BLaER1 treated with 17β-estradiol and CSF1 and Interleukin-3, amounts not matched to agents 10 nM and 100 nM (cell line): ENCODE data around the gene PROSER3.
"Not testable (repeated sequence)": the region's sequence is repeated elsewhere in the genome, so short reads cannot be mapped to it uniquely, and the experiment has no call there.

Source experiments
- H3K27ac ChIP-seq, 11 experiments: shearing (Covaris generic); formaldehyde crosslinking; 2 replicates each; pipeline ENCODE4 v1.8.1; 2022
- H3K27me3 ChIP-seq, 11 experiments: shearing (Covaris generic); formaldehyde crosslinking; 2 replicates each; pipeline ENCODE4 v1.8.1; 2022
- H3K36me3 ChIP-seq, 11 experiments: shearing (Covaris generic); formaldehyde crosslinking; 2 replicates each; pipeline ENCODE4 v1.8.1; 2022
- H3K4me1 ChIP-seq, 10 experiments: shearing (Covaris generic); formaldehyde crosslinking; 2 replicates each; pipeline ENCODE4 v1.8.1; 2022
- H3K4me2 ChIP-seq, 11 experiments: shearing (Covaris generic); formaldehyde crosslinking; 2 replicates each; pipeline ENCODE4 v1.8.1; 2022
- H3K4me3 ChIP-seq, 10 experiments: shearing (Covaris generic); formaldehyde crosslinking; 2 replicates each; pipeline ENCODE4 v1.8.1; 2022
- H3K9ac ChIP-seq, 11 experiments: shearing (Covaris generic); formaldehyde crosslinking; 2 replicates each; pipeline ENCODE4 v1.8.1; 2022
- H3K9me3 ChIP-seq, 11 experiments: shearing (Covaris generic); formaldehyde crosslinking; replicated peaks in 1 of 11; 2 replicates each; pipeline ENCODE4 v1.8.1; 2022
- H4K20me1 ChIP-seq, 11 experiments: shearing (Covaris generic); formaldehyde crosslinking; 2 replicates each; pipeline ENCODE4 v1.8.1; 2022
- Cebpa-rat ChIP-seq, 11 experiments: shearing (Covaris generic); IDR thresholded peaks; 2 replicates each; pipeline ENCODE4 v1.8.1; 2022

Gene PROSER3

DNA sequence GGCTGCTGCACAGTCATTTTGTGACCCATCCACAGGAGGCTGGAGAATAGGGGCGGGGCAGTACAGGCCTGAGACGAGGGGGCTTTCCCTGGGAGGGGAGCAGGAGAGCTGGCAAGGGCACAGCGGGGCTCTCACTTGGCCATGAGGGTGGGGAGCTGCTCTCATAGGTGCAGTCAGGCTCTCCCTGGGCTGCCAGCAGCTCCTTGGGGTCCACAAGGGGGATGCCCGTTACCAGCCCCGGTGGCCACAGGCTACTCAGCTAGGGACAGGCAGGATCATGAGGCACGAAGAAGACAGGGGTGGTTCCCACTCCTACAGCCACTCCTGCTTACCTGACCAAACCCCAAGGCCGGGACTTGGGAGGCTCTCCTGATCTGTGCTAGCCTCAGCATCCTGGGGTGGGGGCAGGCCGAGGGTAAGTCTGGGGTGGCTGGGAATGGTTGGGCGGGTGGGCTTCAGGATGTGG is 33.9 kb downstream of the PROSER3 start:
- no peak for TF ChIP-seq Cebpa-rat (IDR thresholded peaks at IDR 0.05)
- H3K4me2 ChIP-seq: peak overlapping the region in 9 of 11 experiments; percentile 79 to 97 (median 95); a peak in 17 of 22 replicates
- peak overlapping the region in 3 of 11 experiments; percentile 4 to 47 (median 38); a peak in 1 of 22 replicates for H3K27ac ChIP-seq
- no peaks in the 10 kb centered on the region for H3K9me3 ChIP-seq
- peaks cover 0 to 5% (median 3%) of the 10 kb centered on the region in 11 experiments; a peak in 8 of 22 replicates for H3K27me3 ChIP-seq
- peaks cover 0 to 7% (median 0%) of the 10 kb centered on the region in 11 experiments; a peak in 3 of 22 replicates for H4K20me1 ChIP-seq
- H3K4me1 ChIP-seq: peaks cover 15 to 72% (median 55%) of the 10 kb centered on the region in 10 experiments
- H3K4me3 ChIP-seq: no peak overlapping the region
- H3K36me3 ChIP-seq: peaks cover 0 to 18% (median 8%) of the 10 kb centered on the region in 11 experiments; a peak in 12 of 22 replicates
- H3K9ac ChIP-seq: 0 out of 22 replicates have a peak overlapping the region, but pooled peaks of 1 of the 11 experiments have one; percentile 28

- Histone ChIP-seq H3K4me2 (peak overlapping the region in 10 of 11 experiments; percentile 73 to 97 (median 94); a peak in 20 of 22 replicates), H4K20me1 (peaks cover 0 to 7% (median 0%) of the 10 kb centered on the region in 11 experiments; a peak in 3 of 22 replicates), H3K36me3 (peaks cover 0 to 14% (median 4%) of the 10 kb centered on the region in 11 experiments; a peak in 12 of 22 replicates), H3K4me1 (peaks cover 15 to 76% (median 60%) of the 10 kb centered on the region in 10 experiments), H3K27me3 (peaks cover 0 to 10% (median 6%) of the 10 kb centered on the region in 11 experiments; a peak in 9 of 22 replicates), H3K9me3 (no peaks in the 10 kb centered on the region), H3K27ac (peak overlapping the region in 5 of 11 experiments; percentile 73 to 79 (median 75); a peak in 8 of 22 replicates), H3K4me3 (no peak overlapping the region), H3K9ac (peak overlapping the region in 2 of 11 experiments; percentile 42 to 52; a peak in 1 of 22 replicates)
- no peak for TF ChIP-seq Cebpa-rat (IDR thresholded peaks at IDR 0.05)
These were observed 34.3 kb downstream of the PROSER3 start for GRCh38 chr19:35792312-35792711.

DNA sequence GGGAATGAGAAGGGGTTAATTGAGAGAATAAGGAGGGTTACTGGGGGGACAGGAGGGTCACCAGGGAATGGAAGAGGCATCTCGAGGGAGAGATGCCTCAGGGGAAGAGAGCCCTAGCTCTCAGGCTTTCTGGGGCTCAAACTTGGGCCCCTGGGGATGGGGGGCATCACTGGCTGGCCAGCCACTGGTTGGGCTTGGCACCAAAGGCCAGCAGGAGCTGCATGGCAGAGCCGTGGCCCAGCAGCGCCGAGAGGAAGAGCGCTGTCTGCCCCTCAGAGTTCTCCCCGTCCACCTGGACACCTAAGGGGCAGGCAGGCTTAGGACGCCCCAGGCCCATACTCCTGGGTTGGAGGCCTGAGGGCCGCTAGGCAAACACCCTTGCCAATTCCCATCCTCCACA is 34.9 kb downstream of the PROSER3 start:
- no peak for TF ChIP-seq Cebpa-rat (IDR thresholded peaks at IDR 0.05)
- Histone ChIP-seq H3K4me2 (peak overlapping the region; percentile 62 to 97 (median 92)), H3K36me3 (peaks cover 0 to 8% (median 0%) of the 10 kb centered on the region in 11 experiments; a peak in 2 of 22 replicates), H3K9ac (peak overlapping the region in 7 of 11 experiments; percentile 22 to 67 (median 46); a peak in 11 of 22 replicates), H3K4me3 (peak overlapping the region in 4 of 10 experiments; percentile 7 to 27 (median 16); a peak in 2 of 20 replicates), H3K27me3 (peaks cover 0 to 13% (median 7%) of the 10 kb centered on the region in 11 experiments; a peak in 10 of 22 replicates), H4K20me1 (peaks cover 0 to 7% (median 0%) of the 10 kb centered on the region in 11 experiments; a peak in 1 of 22 replicates), H3K9me3 (no peaks in the 10 kb centered on the region), H3K4me1 (peaks cover 15 to 78% (median 64%) of the 10 kb centered on the region in 10 experiments), H3K27ac (peak overlapping the region in 9 of 11 experiments; percentile 11 to 79 (median 73); a peak in 18 of 22 replicates)

DNA sequence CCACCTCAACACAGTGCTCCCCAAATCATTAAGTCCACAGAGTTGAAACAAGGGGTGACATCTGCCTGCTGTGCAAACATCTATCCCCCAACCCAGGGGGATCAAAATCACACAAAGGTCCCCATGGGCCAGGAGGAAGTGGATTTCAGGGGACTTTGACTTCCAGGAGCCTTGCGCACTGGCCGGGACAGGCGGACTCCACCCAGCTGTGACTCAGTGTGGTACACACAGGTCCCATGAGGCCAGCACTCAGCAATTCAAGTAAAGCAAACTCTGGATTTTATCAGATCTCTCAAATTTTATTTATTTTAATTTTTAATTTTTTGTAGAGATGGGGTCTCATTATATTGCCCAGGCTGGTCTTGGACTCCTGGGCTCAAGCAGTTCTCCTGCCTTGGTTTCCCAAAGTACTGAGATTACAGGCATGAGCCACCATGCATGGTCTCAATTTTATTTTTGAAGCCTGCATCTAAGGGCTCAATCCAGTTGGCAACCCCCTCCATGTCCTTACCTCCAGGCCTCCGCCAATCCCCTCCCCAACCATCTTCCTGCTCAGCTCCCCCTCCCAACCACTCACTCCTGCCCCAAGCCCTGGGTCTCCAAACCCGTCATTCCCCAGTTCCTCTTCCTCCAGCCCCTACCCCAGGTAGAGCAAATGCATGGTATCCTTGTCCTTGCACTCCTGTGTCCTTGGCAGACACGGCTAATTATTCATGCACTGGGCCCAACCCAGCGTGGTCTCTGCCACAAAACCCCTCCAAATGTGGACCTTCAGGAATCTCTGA is 35.6 kb downstream of the PROSER3 start:
- Histone ChIP-seq H3K27me3 (peaks cover 0 to 14% (median 7%) of the 10 kb centered on the region in 11 experiments; a peak in 10 of 22 replicates), H3K4me3 (peak overlapping the region in 4 of 10 experiments; percentile 7 to 27 (median 16); a peak in 2 of 20 replicates), H3K36me3 (0 out of 22 replicates have a peak, but pooled peaks cover 0 to under 1% (median 0%) of the 10 kb centered on the region in 11 experiments), H4K20me1 (peaks cover 0 to 7% (median 0%) of the 10 kb centered on the region in 11 experiments; a peak in 1 of 22 replicates), H3K4me2 (peak overlapping the region; percentile 62 to 97 (median 92)), H3K27ac (peak overlapping the region in 9 of 11 experiments; percentile 11 to 79 (median 73); a peak in 18 of 22 replicates), H3K4me1 (peaks cover 15 to 84% (median 64%) of the 10 kb centered on the region in 10 experiments), H3K9me3 (no peaks in the 10 kb centered on the region), H3K9ac (peak overlapping the region in 7 of 11 experiments; percentile 22 to 67 (median 50); a peak in 11 of 22 replicates)
- TF ChIP-seq Cebpa-rat (IDR thresholded peaks at IDR 0.05): no peak

- Histone ChIP-seq H3K4me1 (peaks cover 15 to 98% (median 70%) of the 10 kb centered on the region in 10 experiments), H3K27ac (0 out of 22 replicates have a peak overlapping the region, but pooled peaks of 1 of the 11 experiments have one; percentile 17), H3K4me2 (peak overlapping the region in 4 of 11 experiments; percentile 3 to 73 (median 32); a peak in 1 of 22 replicates), H3K27me3 (peaks cover 0 to 14% (median 7%) of the 10 kb centered on the region in 11 experiments; a peak in 10 of 22 replicates)
- H3K9ac ChIP-seq, H4K20me1 ChIP-seq, H3K36me3 ChIP-seq, H3K9me3 ChIP-seq, H3K4me3 ChIP-seq: not testable (repeated sequence)
These were observed 37.6 kb downstream of the PROSER3 start for GRCh38 chr19:35795564-35795963.

DNA sequence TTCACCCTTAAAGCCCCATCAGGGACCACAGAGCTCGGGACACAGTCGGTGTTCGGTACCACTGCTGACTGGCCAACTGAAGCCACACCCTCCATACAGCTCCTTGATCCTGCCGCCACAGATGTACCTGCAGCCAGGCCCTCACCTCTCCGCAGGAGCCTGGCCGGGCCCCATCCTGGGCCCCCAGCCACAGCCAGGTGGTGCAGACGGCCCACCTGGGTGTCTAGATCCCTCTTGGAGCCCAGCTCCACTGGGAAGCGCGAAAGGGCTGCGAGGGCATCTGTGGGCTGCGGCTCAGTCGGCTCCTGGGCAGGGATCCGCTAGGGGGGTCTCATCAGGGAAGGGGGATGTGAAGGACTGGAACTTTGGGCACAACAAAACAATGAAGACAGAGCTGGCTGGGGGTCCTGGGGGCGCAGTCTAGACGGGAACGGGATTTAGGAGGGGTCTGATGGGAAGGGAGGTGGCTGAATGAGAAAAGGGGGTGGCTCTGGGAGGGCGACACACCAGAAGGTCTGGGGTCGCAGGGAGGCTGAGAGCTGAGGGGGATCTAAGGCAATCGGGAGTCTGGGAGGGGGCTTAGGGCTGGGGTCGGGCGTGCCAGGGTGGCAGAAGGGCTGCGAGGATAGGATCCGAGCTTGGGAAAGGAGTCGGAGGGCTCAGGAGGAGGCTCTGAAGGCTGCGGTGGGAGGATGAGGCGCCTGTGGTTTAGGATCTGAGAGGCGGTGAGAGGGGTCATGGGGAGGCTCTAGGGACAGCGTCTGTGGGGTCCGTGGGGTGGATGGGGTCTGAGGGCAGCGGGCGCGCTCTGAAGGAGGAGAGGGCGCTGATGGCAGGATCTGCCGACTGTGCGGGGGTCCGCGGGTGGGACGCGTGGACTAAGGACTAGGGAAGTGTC is 38.9 kb downstream of the PROSER3 start:
- no peak overlapping the region for H3K4me3 ChIP-seq
- peak overlapping the region in 9 of 11 experiments; percentile 51 to 74 (median 69); a peak in 19 of 22 replicates for H3K4me2 ChIP-seq
- peak overlapping the region in 5 of 11 experiments; percentile 2 to 53 (median 45); a peak in 5 of 22 replicates for H3K27ac ChIP-seq
- no peak for TF ChIP-seq Cebpa-rat (IDR thresholded peaks at IDR 0.05)
- no peaks in the 10 kb centered on the region for H3K36me3 ChIP-seq
- H4K20me1 ChIP-seq: no peaks in the 10 kb centered on the region
- H3K9me3 ChIP-seq: peaks cover 0 to 8% (median 1%) of the 10 kb centered on the region in 11 experiments; a peak in 9 of 22 replicates
- H3K9ac ChIP-seq: peak overlapping the region in 5 of 11 experiments; percentile 11 to 34 (median 28); a peak in 5 of 22 replicates
- peaks cover 15 to 98% (median 66%) of the 10 kb centered on the region in 10 experiments for H3K4me1 ChIP-seq
- peaks cover 0 to 14% (median 7%) of the 10 kb centered on the region in 11 experiments; a peak in 10 of 22 replicates for H3K27me3 ChIP-seq

GRCh38 chr19:35797663-35798062 is 39.7 kb downstream of the PROSER3 start:
- Histone ChIP-seq H4K20me1 (no peaks in the 10 kb centered on the region), H3K27me3 (peaks cover 0 to 14% (median 7%) of the 10 kb centered on the region in 11 experiments; a peak in 10 of 22 replicates), H3K9me3 (peaks cover 0 to 16% (median 9%) of the 10 kb centered on the region in 11 experiments; a peak in 12 of 22 replicates), H3K4me3 (no peak overlapping the region), H3K4me1 (peaks cover 14 to 98% (median 65%) of the 10 kb centered on the region in 10 experiments), H3K9ac (no peak overlapping the region), H3K27ac (peak overlapping the region in 3 of 11 experiments; percentile 4 to 63 (median 34); a peak in 4 of 22 replicates), H3K36me3 (no peaks in the 10 kb centered on the region), H3K4me2 (peak overlapping the region in 7 of 11 experiments; percentile 19 to 54 (median 31); a peak in 8 of 22 replicates)
- no peak for TF ChIP-seq Cebpa-rat (IDR thresholded peaks at IDR 0.05)
